Neural progenitor cell (in vitro differentiated cells): ENCODE results near the gene TTLL8. TPM values are rescaled to one million over a fixed set of nuclear protein-coding genes. Genes with fewer than 3 reads are reported as not detected.

Source experiments
- DNase-seq: peaks from one replicate; pipeline ENCODE4 v3.0.0-alpha.2; 2016; ENCODE audit warnings: low spot score
- H2AFZ ChIP-seq: fragments of 200-600 bp; sonication (generic); replicated peaks from 2 replicates; pipeline ENCODE4 v1.6.1; 2016; ENCODE audit warnings: antibody characterized with exemption
- H3F3A ChIP-seq: fragments of 200-600 bp; sonication (generic); 2 replicates; pipeline ENCODE4 v1.6.1; 2016; ENCODE audit warnings: antibody characterized with exemption, low read depth
- H3K27ac ChIP-seq: fragments of 200-600 bp; sonication (generic); 2 replicates; pipeline ENCODE4 v1.5.1; 2016; ENCODE audit warnings: mild to moderate bottlenecking
- H3K27me3 ChIP-seq: fragments of 200-600 bp; sonication (generic); 2 replicates; pipeline ENCODE4 v1.6.1; 2016; ENCODE audit warnings: mild to moderate bottlenecking, moderate library complexity
- H3K36me3 ChIP-seq: fragments of 200-600 bp; sonication (generic); 2 replicates; pipeline ENCODE4 v1.5.1; 2016
- H3K4me1 ChIP-seq: fragments of 200-600 bp; sonication (generic); 2 replicates; pipeline ENCODE4 v1.6.1; 2016; ENCODE audit warnings: mixed run types
- H3K4me2 ChIP-seq: fragments of 200-600 bp; sonication (generic); 2 replicates; pipeline ENCODE4 v1.6.1; 2016
- H3K4me3 ChIP-seq: fragments of 200-600 bp; sonication (generic); 2 replicates; pipeline ENCODE4 v1.5.1; 2016
- H3K79me2 ChIP-seq: fragments of 200-600 bp; sonication (generic); 2 replicates; pipeline ENCODE4 v1.6.1; 2016; ENCODE audit warnings: low read depth
- H3K9ac ChIP-seq: fragments of 200-600 bp; sonication (generic); 2 replicates; pipeline ENCODE4 v1.6.1; 2016
- H3K9me3 ChIP-seq: fragments of 200-600 bp; sonication (generic); 2 replicates; pipeline ENCODE4 v1.5.1; 2016; ENCODE audit warnings: low read depth
- H4K20me1 ChIP-seq: fragments of 200-600 bp; sonication (generic); 2 replicates; pipeline ENCODE4 v1.6.1; 2016; ENCODE audit warnings: low read depth
- H3K27ac Mint-ChIP-seq: 3 replicates; pipeline ENCODE4 v1.8.0; 2021; ENCODE audit warnings: mixed read lengths
- H3K27me3 Mint-ChIP-seq: 2 replicates; pipeline ENCODE4 v1.8.0; 2022; ENCODE audit warnings: low read depth, mild to moderate bottlenecking, inconsistent platforms, moderate library complexity, mixed read lengths; ENCODE audit not compliant: insufficient read depth
- H3K36me3 Mint-ChIP-seq: 3 replicates; pipeline ENCODE4 v1.8.0; 2021; ENCODE audit warnings: mixed read lengths
- H3K4me1 Mint-ChIP-seq: 3 replicates; pipeline ENCODE4 v1.8.0; 2021; ENCODE audit warnings: mixed read lengths
- H3K4me3 Mint-ChIP-seq: 3 replicates; pipeline ENCODE4 v1.8.0; 2021; ENCODE audit warnings: mild to moderate bottlenecking, moderate library complexity, mixed read lengths
- H3K9me3 Mint-ChIP-seq: 3 replicates; pipeline ENCODE4 v1.8.0; 2020; ENCODE audit warnings: mixed read lengths
- EZH2 ChIP-seq: fragments of 200-600 bp; sonication (generic); IDR thresholded peaks from 2 replicates; pipeline ENCODE4 v1.6.1; 2017; ENCODE audit warnings: antibody characterized with exemption, mild to moderate bottlenecking, moderate library complexity
- EZH2phosphoT487 ChIP-seq: fragments of 200-600 bp; sonication (generic); IDR thresholded peaks from 2 replicates; pipeline ENCODE4 v1.6.1; 2017; ENCODE audit warnings: antibody characterized with exemption
- total RNA-seq: library from RNA; depleted of rRNA; stranded (reverse); fragments of >200 nt; gene quantifications from 2 replicates; pipeline ENCODE4 v1.2.3, GENCODE V29; 2015; ENCODE audit warnings: low replicate concordance
- TF ChIP-seq, protein P1 (sequence below): fragments of 200-600 bp; sonication (generic); IDR thresholded peaks from 2 replicates; pipeline ENCODE4 v1.5.1; 2017; ENCODE audit warnings: antibody characterized with exemption, mild to moderate bottlenecking

Gene TTLL8
- total RNA-seq, 1 donor from 2014 or later: not detected

GRCh38 chr22:50098052-50098451 lies 40.0 kb upstream of the TTLL8 start:
- Mint-ChIP-seq H3K27ac (no peak overlapping the region), H3K9me3 (peaks cover 2% of the 10 kb centered on the region), H3K4me1 (no peaks in the 10 kb centered on the region), H3K4me3 (no peak overlapping the region), H3K27me3 (peaks cover 2% of the 10 kb centered on the region), H3K36me3 (no peaks in the 10 kb centered on the region)
- Histone ChIP-seq H4K20me1 (no peaks in the 10 kb centered on the region), H3K9ac (no peak overlapping the region), H3K79me2 (no peaks in the 10 kb centered on the region), H3F3A (no peaks in the 10 kb centered on the region), H3K36me3 (no peaks in the 10 kb centered on the region), H2AFZ (no peak overlapping the region), H3K4me2 (no peak overlapping the region), H3K27me3 (no peaks in the 10 kb centered on the region), H3K9me3 (no peaks in the 10 kb centered on the region), H3K27ac (no peak overlapping the region), H3K4me3 (no peak overlapping the region), H3K4me1 (no peaks in the 10 kb centered on the region)
- DNase-seq: no peak
- TF ChIP-seq, protein P1, sequence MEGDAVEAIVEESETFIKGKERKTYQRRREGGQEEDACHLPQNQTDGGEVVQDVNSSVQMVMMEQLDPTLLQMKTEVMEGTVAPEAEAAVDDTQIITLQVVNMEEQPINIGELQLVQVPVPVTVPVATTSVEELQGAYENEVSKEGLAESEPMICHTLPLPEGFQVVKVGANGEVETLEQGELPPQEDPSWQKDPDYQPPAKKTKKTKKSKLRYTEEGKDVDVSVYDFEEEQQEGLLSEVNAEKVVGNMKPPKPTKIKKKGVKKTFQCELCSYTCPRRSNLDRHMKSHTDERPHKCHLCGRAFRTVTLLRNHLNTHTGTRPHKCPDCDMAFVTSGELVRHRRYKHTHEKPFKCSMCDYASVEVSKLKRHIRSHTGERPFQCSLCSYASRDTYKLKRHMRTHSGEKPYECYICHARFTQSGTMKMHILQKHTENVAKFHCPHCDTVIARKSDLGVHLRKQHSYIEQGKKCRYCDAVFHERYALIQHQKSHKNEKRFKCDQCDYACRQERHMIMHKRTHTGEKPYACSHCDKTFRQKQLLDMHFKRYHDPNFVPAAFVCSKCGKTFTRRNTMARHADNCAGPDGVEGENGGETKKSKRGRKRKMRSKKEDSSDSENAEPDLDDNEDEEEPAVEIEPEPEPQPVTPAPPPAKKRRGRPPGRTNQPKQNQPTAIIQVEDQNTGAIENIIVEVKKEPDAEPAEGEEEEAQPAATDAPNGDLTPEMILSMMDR: no peak
- TF ChIP-seq EZH2 (no peak), EZH2phosphoT487 (no peak)

GRCh38 chr22:50092342-50092741 lies 34.2 kb upstream of the TTLL8 start:
- Histone ChIP-seq H3K4me2 (no peak overlapping the region), H3K9me3 (no peaks in the 10 kb centered on the region), H3K4me1 (no peaks in the 10 kb centered on the region), H3K79me2 (no peaks in the 10 kb centered on the region), H3F3A (no peaks in the 10 kb centered on the region), H3K9ac (no peak overlapping the region), H4K20me1 (no peaks in the 10 kb centered on the region), H2AFZ (no peak overlapping the region), H3K36me3 (no peaks in the 10 kb centered on the region), H3K27me3 (no peaks in the 10 kb centered on the region), H3K27ac (no peak overlapping the region), H3K4me3 (no peak overlapping the region)
- Mint-ChIP-seq H3K4me3 (no peak overlapping the region), H3K27ac (peak overlapping the region; percentile 35), H3K4me1 (no peaks in the 10 kb centered on the region), H3K36me3 (no peaks in the 10 kb centered on the region), H3K9me3 (peaks cover 12% of the 10 kb centered on the region), H3K27me3 (peaks cover 11% of the 10 kb centered on the region)
- no peak for TF ChIP-seq EZH2
- no peak for TF ChIP-seq EZH2phosphoT487
- DNase-seq: no peak

DNA sequence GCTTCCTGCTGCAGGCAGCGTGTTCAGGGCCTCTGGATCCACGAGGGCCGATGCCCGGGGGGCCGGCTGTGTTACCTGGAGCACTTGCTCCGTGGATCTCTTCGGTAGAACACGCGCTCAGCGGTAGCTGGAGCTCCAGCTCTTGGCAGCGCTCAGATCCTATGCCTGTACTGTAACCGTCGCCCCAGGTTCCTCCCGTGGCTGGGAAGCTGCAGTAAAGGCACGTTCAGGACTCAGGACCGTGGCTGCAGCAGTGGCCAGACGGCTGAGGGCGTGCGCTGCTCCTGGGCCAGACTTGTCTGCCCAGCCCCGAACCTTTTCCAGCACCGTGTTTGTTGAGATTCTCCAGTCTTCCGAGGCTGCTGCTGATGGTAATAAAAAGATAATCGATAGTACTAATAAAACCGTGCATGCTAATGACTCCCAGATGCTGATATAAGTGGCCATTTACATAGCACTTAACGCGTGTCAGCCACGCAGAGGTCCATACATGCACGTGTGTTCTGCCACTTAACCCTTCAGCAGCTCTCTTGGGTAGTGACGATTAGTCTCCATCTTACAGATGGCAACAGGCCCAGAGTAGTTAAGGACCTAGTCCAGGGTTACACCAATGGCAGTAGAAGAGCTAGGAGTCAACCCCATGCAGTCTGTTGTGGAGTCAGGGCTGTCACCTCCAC lies 33.1 kb upstream of the TTLL8 start:
- H3K27me3 Mint-ChIP-seq: peaks cover 11% of the 10 kb centered on the region
- H3F3A ChIP-seq: no peaks in the 10 kb centered on the region
- no peaks in the 10 kb centered on the region for H3K36me3 Mint-ChIP-seq
- H3K4me3 ChIP-seq: no peak overlapping the region
- H3K4me2 ChIP-seq: no peak overlapping the region
- H3K9me3 Mint-ChIP-seq: peaks cover 18% of the 10 kb centered on the region
- H2AFZ ChIP-seq: no peak overlapping the region
- no peaks in the 10 kb centered on the region for H4K20me1 ChIP-seq
- H3K79me2 ChIP-seq: no peaks in the 10 kb centered on the region
- no peak overlapping the region for H3K27ac Mint-ChIP-seq
- no peaks in the 10 kb centered on the region for H3K4me1 ChIP-seq
- no peak for TF ChIP-seq EZH2phosphoT487
- TF ChIP-seq EZH2: no peak
- TF ChIP-seq, protein P1: no peak
- H3K4me3 Mint-ChIP-seq: no peak overlapping the region
- no peaks in the 10 kb centered on the region for H3K36me3 ChIP-seq
- DNase-seq: no peak
- H3K9me3 ChIP-seq: no peaks in the 10 kb centered on the region
- H3K27ac ChIP-seq: no peak overlapping the region
- no peaks in the 10 kb centered on the region for H3K4me1 Mint-ChIP-seq
- no peaks in the 10 kb centered on the region for H3K27me3 ChIP-seq
- no peak overlapping the region for H3K9ac ChIP-seq

GRCh38 chr22:50090412-50090714 lies 32.3 kb upstream of the TTLL8 start:
- Histone ChIP-seq H2AFZ (no peak overlapping the region), H3K79me2 (no peaks in the 10 kb centered on the region), H3K9ac (no peak overlapping the region), H3K4me1 (no peaks in the 10 kb centered on the region), H3K9me3 (no peaks in the 10 kb centered on the region), H3K27ac (no peak overlapping the region), H3K4me2 (no peak overlapping the region), H3K27me3 (no peaks in the 10 kb centered on the region), H3K36me3 (no peaks in the 10 kb centered on the region), H4K20me1 (no peaks in the 10 kb centered on the region), H3F3A (no peaks in the 10 kb centered on the region), H3K4me3 (no peak overlapping the region)
- Mint-ChIP-seq H3K4me1 (peaks cover 4% of the 10 kb centered on the region), H3K27ac (no peak overlapping the region), H3K27me3 (peaks cover 12% of the 10 kb centered on the region), H3K4me3 (no peak overlapping the region), H3K36me3 (no peaks in the 10 kb centered on the region), H3K9me3 (peaks cover 18% of the 10 kb centered on the region)
- no peak for TF ChIP-seq EZH2phosphoT487
- TF ChIP-seq, protein P1: no peak
- no peak for TF ChIP-seq EZH2
- DNase-seq: no peak
